HUES6 (cell line): ENCODE results near the gene GARIN5A.

ENCODE experiments used
- H3K27ac ChIP-seq: 2 replicates; pipeline ENCODE4 v1.7.0; 2013; ENCODE audit warnings: low read depth, mild to moderate bottlenecking, low read length, inconsistent platforms
- H3K27me3 ChIP-seq: 2 replicates; pipeline ENCODE4 v1.6.1; 2013; ENCODE audit warnings: low read length; ENCODE audit not compliant: control insufficient read depth, insufficient read depth
- H3K36me3 ChIP-seq: 2 replicates; pipeline ENCODE4 v1.6.1; 2013; ENCODE audit warnings: low read length; ENCODE audit not compliant: control insufficient read depth, insufficient read depth
- H3K4me1 ChIP-seq: 2 replicates; pipeline ENCODE4 v1.6.1; 2013; ENCODE audit warnings: low read length; ENCODE audit not compliant: control insufficient read depth, insufficient read depth
- H3K4me3 ChIP-seq: 2 replicates; pipeline ENCODE4 v1.5.1; 2013; ENCODE audit warnings: low read depth, low read length
- H3K9ac ChIP-seq: one replicate; pipeline ENCODE4 v1.6.1; 2013; ENCODE audit warnings: mild to moderate bottlenecking, low read length
- H3K9me3 ChIP-seq: 2 replicates; pipeline ENCODE4 v1.6.1; 2013; ENCODE audit warnings: low read depth, low read length; ENCODE audit not compliant: control insufficient read depth, insufficient read depth

Gene GARIN5A

DNA sequence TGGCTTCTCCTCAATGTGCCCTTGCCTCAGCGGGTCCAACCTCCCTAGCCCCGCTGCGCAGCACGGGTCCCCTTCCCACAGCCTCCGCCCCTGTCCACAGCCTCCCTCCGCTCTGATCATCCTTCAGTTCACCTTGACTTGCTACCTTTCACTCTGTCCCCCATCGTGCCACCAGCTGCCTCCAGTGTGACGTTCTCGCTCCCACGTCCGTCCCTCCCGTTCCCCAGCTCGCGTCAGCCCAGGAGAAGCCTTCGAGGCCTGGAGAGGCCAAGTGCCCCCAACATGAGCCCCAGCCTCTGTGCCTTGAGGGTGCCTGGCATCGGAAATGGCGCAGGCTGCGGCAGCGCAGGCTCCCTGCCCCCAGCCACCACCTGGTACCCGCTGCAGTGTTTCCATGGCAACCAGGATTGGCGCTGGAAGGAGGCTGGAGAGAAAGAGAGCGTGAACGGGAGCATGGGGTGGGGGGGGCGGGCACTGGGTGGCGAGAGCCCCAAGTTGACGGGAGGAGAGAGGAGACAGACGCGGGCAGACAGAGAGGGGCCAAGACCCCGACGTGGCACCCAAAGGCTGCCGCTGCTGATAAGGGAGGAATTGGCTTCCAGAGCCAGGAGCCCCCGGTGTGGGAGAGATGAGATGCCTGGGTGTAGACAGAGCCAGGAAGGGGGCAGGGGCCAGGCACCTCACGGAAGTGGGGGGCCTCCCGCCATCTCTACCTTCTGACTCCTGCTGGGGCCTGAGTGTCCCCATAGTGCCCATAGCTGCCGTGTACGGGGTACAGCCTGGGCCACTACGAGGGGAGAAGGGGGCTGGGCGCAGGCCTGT lies 37.9 kb upstream of the GARIN5A start:
- Histone ChIP-seq H3K27me3 (peaks cover 8% of the 10 kb centered on the region), H3K36me3 (no peaks in the 10 kb centered on the region), H3K4me3 (peak overlapping the region; percentile 44), H3K9me3 (no peaks in the 10 kb centered on the region), H3K4me1 (peaks cover 10% of the 10 kb centered on the region; the same call in 1 of the 2 replicates), H3K27ac (no peak overlapping the region), H3K9ac (peak overlapping the region; percentile 7)

DNA sequence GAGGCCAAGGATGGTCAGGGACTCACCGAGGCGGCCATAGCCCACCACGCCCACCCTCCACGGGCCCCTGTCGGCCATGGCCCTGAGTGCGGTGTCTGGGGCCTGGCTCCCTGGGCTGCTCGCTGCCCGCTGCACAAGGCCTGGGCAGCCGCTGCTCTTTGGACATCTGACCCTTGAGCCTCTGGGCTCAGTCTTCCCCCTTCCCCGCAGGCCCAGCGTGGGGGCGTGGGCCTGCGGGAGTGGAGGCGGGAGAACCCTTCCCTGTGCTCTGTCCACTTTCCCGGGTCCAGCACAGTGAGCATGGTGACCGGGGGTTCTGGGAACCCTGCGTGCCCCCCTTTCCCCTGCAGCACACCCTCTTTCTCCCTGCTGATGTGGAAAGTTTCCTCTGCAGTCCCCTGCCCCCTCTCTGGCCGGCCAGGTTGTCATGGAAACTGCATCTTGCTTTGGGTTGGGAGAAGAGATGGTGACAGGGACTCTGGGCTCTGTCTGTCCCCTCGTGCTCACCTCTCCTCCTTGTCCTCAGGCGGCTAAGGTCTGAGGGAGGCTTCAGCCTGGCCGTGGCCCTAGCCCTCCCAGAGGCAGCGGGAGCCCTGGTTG lies 37.2 kb upstream of the GARIN5A start, which contains the start of gene ASPDH:
Gene ASPDH (minus strand): TSS at position 168 of the 600 bp plus-strand sequence. CDS start 90 bp downstream, at position 78.
- Histone ChIP-seq H3K4me1 (peaks cover 10% of the 10 kb centered on the region; the same call in 1 of the 2 replicates), H3K27ac (no peak within 1 kb of the TSS), H3K9me3 (no peaks in the 10 kb centered on the region), H3K9ac (peak within 1 kb of the TSS; percentile 7), H3K4me3 (peak within 1 kb of the TSS; percentile 44), H3K27me3 (peaks cover 9% of the 10 kb centered on the region), H3K36me3 (no peaks in the 10 kb centered on the region)

DNA sequence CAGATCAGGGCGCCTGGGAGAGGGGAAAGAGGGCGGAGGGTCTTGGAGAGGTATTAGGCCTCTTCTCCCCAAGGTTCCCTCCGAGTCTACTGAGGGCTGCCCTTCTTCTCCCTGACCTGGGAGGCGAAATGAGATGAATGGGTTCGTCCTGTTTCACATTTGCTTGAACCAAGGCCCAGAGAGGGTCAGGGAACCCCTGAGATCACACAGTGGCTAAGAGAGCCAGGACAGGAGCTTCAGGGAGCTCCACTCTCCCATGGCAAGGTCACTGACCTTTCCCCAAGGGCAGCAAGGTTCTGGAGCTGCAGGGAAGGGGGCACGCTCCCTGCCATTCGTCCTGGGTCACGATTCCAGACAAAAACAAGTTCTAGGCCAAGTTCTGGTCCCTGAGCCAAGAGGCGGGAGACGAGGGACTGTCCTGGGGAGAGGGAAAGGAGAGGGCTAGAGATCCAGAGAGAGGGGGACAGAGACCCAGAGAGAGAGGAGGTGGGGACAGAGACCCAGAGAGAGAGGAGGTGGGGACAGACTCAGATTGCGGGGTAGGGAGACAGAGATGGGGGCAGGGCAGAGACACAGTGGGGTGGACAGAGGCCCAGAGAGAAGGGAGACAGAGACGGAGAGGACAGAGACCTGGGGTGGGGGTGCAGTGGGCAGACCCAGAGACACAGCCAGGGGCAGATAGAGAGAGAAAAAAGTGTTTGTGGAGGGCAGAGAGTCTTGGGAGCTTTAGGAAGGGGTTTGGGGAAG lies 36.5 kb upstream of the GARIN5A start:
- Histone ChIP-seq H3K36me3 (no peaks in the 10 kb centered on the region), H3K9me3 (no peaks in the 10 kb centered on the region), H3K9ac (no peak overlapping the region), H3K27me3 (peaks cover 15% of the 10 kb centered on the region), H3K4me1 (peaks cover 10% of the 10 kb centered on the region; the same call in 1 of the 2 replicates), H3K27ac (no peak overlapping the region), H3K4me3 (no peak overlapping the region)

DNA sequence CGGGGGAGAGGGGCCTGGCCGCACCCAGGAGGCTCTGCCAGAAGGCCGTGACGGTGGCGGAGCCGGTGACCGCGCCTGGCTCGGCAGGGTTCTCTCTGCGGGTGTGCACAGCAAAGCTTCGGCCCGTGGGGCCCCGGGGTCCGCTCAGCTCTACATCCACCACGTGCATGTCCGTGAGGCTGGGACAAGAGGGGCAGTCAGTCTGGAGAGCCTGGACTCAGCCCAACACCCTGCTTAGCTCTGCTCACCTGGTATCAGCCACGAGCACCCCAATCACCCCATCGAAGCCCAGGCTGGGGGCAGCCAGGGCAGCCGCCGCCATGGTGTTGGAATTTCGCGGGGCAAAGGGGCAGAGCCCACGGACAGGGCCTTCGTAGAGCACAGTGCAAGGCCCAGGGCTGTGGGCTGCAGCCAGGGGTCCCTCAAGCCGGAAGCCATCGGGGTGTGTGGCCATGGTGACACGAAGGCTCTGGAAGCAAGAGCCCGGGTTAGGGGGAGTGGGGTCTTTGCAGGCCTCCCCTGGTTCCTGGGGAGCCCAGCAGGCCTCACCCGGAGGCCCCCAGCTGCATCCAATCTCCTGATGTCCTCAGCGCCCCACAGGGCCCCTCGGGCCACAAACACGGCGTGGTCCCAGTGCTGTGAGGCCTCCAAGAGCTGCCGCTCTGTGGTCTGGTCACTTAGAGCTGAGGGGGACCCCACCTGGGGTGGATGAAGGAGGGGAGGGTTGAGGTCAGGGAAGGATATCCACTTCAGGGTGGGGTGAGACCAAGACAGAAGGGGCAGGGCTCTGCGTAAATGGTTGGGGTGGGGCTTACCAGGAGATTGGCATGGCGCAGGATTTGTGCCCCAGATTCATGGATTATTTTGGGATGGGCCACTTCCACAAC lies 35.7 kb upstream of the GARIN5A start:
- Histone ChIP-seq H3K9ac (no peak overlapping the region), H3K9me3 (no peaks in the 10 kb centered on the region), H3K27me3 (peaks cover 21% of the 10 kb centered on the region), H3K4me3 (peak overlapping the region; percentile 63), H3K27ac (no peak overlapping the region), H3K36me3 (no peaks in the 10 kb centered on the region), H3K4me1 (peaks cover 10% of the 10 kb centered on the region; the same call in 1 of the 2 replicates)

DNA sequence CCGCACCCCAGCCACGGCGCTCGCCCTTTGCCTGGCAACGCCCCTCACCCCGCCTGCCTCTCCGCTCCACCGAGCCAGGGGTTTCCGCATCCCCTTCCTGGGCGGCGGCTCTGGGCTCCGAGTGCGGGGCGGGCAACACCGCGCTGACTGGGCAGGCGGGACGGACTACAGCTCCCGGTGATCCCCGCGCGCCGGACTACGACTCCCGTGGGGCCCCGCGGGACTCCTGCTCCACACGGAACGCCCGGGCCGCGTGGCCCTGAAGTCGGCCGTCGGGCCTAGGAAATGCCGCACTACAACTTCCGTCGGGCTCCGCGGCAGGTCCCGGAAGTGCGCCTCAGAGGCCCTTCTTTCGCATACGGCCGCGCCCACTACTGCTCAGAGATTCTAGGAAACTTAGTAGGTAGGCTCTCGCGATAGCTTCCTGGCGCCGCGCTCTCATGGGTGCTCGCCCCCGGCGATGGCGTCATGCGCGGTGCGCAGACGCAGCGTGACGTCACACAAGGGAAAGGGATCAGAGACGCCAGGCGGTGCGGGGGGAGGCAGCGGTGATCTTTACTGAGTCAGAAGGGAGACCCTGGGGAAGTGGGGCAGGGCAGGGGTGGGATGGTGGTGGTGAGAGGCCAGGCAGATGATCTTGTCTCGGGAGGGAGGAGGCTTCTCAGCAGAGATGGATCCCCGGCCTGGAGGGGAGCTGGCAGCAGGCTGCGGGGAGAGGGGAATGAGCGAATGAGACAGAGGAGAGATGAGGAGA lies 34.6 kb upstream of the GARIN5A start, which contains the start of gene JOSD2:
Gene JOSD2 (minus strand): TSS at position 123 of the 754 bp plus-strand sequence. CDS start 760 bp downstream, outside the sequence.
- Histone ChIP-seq H3K4me1 (peaks cover 10% of the 10 kb centered on the region; the same call in 1 of the 2 replicates), H3K27ac (no peak within 1 kb of the TSS), H3K4me3 (peak within 1 kb of the TSS; percentile 63), H3K27me3 (peaks cover 18% of the 10 kb centered on the region), H3K9me3 (no peaks in the 10 kb centered on the region), H3K36me3 (no peaks in the 10 kb centered on the region), H3K9ac (peak within 1 kb of the TSS; percentile 60)

DNA sequence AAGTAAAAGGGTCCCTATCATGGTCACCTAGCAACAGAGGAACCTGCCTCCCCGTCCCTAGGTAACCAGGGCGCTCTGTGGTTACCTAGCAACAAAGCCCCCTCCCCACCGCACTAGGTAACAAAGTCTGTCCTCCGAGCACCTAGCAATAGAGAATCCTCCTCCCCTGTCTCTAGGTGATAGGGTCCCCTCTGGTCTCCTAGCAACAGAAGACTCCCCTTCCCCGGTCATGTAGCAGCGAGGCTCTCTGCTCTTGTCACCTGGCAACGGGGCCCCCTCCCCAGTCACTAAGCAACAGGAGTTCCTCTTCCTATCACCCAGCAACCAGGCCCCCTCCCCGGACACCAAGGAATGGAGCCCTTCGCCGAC lies 34.0 kb upstream of the GARIN5A start:
- Histone ChIP-seq H3K36me3 (no peaks in the 10 kb centered on the region), H3K27me3 (peaks cover 18% of the 10 kb centered on the region), H3K4me1 (peaks cover 10% of the 10 kb centered on the region; the same call in 1 of the 2 replicates), H3K27ac (no peak overlapping the region), H3K4me3 (peak overlapping the region; percentile 63), H3K9me3 (no peaks in the 10 kb centered on the region), H3K9ac (peak overlapping the region; percentile 60)

DNA sequence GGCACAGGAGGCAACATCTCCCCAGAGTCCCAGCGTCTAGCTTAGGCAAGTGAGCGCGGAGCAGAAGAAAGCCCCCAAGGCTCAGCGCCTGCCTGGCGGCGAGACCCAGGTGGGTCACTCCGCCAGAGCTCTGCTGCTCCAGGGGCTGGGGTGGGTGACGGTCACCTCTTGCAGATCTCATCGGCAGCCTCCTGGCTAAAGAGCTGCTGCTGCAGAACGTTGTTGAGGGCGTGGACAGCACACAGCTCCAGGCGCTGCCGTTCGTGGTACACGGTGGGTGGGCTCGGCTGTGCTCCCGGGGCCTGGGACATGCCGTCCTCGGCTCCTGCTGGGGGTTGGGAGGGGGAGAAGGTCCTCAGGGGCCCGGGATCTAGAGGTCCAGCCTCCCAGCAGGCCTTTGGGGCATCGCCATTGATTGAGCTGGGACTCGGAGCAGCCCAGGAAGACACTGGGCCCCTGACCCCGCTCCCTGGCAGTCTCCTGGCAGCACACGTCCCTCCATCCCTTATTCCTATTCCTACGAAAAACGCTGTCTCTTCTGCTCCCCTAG lies 33.5 kb upstream of the GARIN5A start:
- H3K36me3 ChIP-seq = no peaks in the 10 kb centered on the region
- H3K27me3 ChIP-seq = peaks cover 18% of the 10 kb centered on the region
- H3K9me3 ChIP-seq = no peaks in the 10 kb centered on the region
- H3K27ac ChIP-seq = no peak overlapping the region
- peaks cover 10% of the 10 kb centered on the region; the same call in 1 of the 2 replicates for H3K4me1 ChIP-seq
- H3K9ac ChIP-seq = no peak overlapping the region
- H3K4me3 ChIP-seq = peak overlapping the region; percentile 63

DNA sequence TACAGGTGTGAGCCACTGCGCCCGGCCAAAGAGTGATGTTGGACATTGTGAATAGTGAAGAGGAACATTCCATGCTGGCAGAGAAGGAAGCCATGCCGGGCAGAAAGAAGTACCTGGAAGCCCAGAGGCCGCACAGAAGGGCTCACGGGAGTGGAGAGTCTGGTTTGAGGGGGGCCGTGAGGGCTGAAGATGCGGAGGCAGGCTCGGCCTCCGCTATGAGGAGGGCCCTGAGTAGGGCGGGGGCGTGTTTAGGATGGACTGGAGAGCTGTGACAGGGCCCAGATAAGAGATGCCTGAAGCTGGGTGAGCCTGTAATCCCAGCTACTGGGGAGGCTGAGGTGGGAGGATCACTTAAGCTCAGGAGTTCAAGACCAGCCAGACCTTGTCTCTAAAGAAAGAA lies 32.7 kb upstream of the GARIN5A start:
- Histone ChIP-seq H3K27me3 (peaks cover 17% of the 10 kb centered on the region), H3K36me3 (no peaks in the 10 kb centered on the region), H3K9me3 (no peaks in the 10 kb centered on the region), H3K27ac (no peak overlapping the region), H3K4me1 (peaks cover 8% of the 10 kb centered on the region; the same call in 1 of the 2 replicates), H3K4me3 (no peak overlapping the region), H3K9ac (no peak overlapping the region)

DNA sequence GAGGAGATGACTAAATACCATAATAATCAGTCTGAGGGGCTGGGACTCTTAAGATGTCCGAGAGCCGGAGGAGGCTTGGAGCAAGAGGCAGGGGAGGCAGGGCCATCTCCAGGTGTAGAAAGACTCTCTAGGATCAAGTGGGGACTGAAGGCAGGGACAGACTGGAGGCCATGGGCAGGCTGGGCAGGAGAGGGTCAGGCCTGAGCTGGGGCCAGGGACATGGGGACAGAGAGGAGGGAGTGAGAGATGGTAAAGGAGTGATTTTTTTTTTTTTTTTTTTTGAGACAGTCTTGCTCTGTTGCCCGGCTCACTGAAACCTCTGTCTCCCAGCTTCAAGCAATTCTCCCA lies 32.2 kb upstream of the GARIN5A start:
- no peak overlapping the region for H3K27ac ChIP-seq
- no peaks in the 10 kb centered on the region for H3K9me3 ChIP-seq
- H3K36me3 ChIP-seq = no peaks in the 10 kb centered on the region
- peaks cover 3% of the 10 kb centered on the region; the same call in 1 of the 2 replicates for H3K4me1 ChIP-seq
- H3K4me3 ChIP-seq = no peak overlapping the region
- no peak overlapping the region for H3K9ac ChIP-seq
- H3K27me3 ChIP-seq = peaks cover 12% of the 10 kb centered on the region; the same call in 1 of the 2 replicates
